Esophagus squamous epithelium (tissue), 4 donors: ENCODE data around the gene AMBP.

ENCODE experiments used
- POLR2A ChIP-seq, 4 donors: fragments of 450-650 bp; IDR thresholded peaks; one replicate each; pipeline ENCODE4 v1.6.1; 2017; ENCODE audit warnings: antibody characterized with exemption in 4 of 4, mild to moderate bottlenecking in 4 of 4, moderate library complexity in 3 of 4
- TF ChIP-seq, protein P1 (sequence below), 6 experiments: fragments of 450-650 bp in 4 of 6; fragments of 200-600 bp in 2 of 6; sonication (generic) in 2 of 6; IDR thresholded peaks; one replicate each; pipeline ENCODE4 v1.5.1; 2016 to 2019; ENCODE audit warnings: antibody characterized with exemption in 6 of 6, mild to moderate bottlenecking in 4 of 6, moderate library complexity in 4 of 6

DNA sequence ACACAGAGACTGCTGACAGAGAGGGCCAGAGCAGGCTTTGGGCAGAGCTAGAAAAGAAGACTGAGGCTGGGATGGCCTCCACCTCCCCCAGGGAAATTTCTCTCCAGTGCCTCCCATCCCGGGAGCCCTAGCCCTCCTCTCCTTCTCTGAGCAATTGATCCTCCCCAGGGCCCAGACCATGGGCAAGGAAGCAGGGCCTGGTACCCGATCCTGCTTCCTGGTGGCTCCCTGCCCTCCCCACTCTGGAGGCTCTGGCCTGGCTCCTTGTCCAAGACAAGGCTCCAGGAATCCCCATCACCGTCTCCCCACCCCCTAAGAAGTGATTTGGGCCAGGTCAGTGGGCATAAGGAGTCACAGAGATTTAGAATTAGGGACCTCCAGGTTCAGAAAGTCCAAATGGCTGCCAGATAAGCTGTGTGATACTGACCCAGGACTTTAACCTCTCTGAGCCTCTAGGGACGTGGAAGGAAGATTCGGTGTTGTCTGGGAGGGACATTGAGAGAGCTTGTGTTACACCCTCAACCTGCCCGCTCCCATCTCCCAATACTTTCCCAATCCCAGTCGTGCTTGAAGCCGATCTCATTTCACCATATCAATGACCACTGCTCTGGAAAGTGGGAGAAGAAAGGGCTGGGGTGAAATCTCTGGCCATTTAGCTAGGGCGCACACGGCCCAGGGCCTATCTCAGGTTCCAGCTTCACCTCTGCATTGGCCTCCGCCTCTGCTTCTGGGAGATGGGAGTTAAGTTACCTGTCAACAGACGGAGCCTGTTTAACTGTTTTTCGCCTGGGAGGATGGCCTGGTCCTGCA lies 46.8 kb upstream of the AMBP start:
- TF ChIP-seq, protein P1, sequence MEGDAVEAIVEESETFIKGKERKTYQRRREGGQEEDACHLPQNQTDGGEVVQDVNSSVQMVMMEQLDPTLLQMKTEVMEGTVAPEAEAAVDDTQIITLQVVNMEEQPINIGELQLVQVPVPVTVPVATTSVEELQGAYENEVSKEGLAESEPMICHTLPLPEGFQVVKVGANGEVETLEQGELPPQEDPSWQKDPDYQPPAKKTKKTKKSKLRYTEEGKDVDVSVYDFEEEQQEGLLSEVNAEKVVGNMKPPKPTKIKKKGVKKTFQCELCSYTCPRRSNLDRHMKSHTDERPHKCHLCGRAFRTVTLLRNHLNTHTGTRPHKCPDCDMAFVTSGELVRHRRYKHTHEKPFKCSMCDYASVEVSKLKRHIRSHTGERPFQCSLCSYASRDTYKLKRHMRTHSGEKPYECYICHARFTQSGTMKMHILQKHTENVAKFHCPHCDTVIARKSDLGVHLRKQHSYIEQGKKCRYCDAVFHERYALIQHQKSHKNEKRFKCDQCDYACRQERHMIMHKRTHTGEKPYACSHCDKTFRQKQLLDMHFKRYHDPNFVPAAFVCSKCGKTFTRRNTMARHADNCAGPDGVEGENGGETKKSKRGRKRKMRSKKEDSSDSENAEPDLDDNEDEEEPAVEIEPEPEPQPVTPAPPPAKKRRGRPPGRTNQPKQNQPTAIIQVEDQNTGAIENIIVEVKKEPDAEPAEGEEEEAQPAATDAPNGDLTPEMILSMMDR (IDR thresholded peaks at IDR 0.05) = no peak
- no peak for TF ChIP-seq POLR2A (IDR thresholded peaks at IDR 0.05)
